Frontal cortex (tissue), 4 donors: ENCODE data around the gene PRKAB1. TPM values are rescaled to one million over a fixed set of nuclear protein-coding genes. Genes with fewer than 3 reads are reported as not detected.
"Not testable (repeated sequence)": the region's sequence is repeated elsewhere in the genome, so short reads cannot be mapped to it uniquely, and the experiment has no call there.

Experiments used
- DNase-seq, 2 donors: peaks; one replicate each; pipeline ENCODE4 v3.0.0; 2012; ENCODE audit warnings: low spot score in 2 of 2
- FAIRE-seq: peaks from 2 replicates; lab custom pipeline; 2012; peaks lifted over from hg19 to GRCh38; lab: Jason Lieb, UNC
- total RNA-seq: library from RNA; depleted of rRNA; stranded (reverse); fragments of >200 nt; gene quantifications from one replicate; pipeline ENCODE4 v1.2.3, GENCODE V29; 2014
- donor health status: control.
- donor health status: control.
- donor health status: control.

The PRKAB1 gene
- total RNA-seq, result 15.9 TPM

DNA sequence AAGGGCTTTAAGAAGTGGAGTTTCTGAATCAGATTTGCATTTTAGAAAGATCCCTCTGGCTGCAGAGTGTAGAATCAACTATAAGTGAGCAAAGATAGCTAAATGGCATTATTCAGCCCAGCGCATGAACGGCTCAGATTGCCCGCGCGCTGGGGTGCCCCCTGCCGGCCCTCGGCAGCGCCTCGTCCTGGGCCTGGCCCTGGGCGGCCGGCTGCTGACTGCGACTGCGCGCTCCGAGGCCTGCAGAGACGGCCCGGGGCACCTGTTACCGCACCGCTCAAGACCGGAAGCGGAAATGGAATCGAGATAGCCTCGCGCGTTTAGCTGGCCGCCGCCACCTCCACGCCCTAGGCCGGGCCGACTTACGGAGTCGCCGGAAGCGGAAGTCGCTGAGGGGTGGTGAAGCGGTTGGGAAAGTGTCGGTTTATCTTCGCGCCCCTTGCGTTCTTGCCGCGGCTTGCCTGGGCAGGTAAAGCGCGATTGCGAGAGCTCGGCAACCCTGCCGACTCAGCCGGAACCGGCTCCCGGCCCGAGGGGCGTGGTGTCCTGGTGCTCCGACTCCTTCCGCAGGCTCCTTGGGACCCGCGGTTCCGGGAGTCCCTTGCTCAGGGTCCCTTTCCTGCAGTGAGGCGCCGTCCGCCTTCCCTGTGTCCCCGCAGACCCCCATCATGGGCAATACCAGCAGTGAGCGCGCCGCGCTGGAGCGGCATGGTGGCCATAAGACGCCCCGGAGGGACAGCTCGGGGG, at the start of gene PRKAB1:
Gene PRKAB1 (plus strand): TSS at position 557 of the 747 bp plus-strand sequence. CDS start 112 bp downstream, at position 669.
- DNase-seq, result peak; percentile 85 to 94
- FAIRE-seq, result no peak

GRCh38 chr12:119618328-119618896, 49.5 kb upstream of the PRKAB1 start:
- not testable (repeated sequence) for DNase-seq, FAIRE-seq

GRCh38 chr12:119620490-119620889, 47.4 kb upstream of the PRKAB1 start:
- no peak for DNase-seq

DNA sequence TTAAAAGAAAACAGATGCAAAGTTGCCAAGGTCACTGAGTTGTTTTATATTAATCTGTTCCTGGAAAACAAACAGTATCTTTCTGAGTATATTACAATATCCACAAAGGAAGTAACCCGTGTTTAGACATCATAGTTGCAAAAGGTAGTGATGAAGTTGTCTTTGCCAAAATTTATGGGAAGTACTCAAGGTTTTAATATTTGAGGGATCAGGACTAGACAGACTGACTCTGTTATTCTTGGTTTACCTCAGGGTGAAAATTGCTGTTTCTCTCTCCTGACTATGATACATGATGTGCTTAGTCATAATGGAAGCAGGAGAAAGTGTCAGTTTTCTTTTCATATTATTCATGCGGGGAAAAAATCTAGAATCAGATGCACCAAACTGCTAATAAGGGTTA, 46.1 kb upstream of the PRKAB1 start:
- DNase-seq (no peak), FAIRE-seq (no peak)

More at GRCh38 chr12:119620490-119620889, 47.4 kb upstream of the PRKAB1 start:
- no peak for FAIRE-seq

DNA sequence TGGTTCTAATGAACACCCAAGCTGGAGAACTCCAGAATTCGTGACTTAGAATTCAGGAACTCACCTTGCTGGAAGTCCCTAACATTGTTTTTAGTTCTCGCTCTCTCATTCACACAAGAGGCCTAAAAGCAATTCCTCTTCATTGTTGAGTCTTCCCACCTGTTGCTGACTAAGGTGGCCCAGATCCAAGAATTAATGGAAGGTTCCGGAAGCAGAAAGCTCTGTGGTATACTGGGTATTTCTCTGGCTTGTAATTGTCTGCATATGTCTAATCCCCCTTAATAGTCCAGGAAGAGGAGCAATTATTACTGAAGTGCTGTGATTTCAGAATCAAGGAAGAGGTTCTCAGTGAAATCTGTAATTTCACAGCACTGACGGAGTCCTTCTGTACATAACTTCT, 43.0 kb upstream of the PRKAB1 start:
- no peak for DNase-seq
- FAIRE-seq, result no peak

GRCh38 chr12:119627019-119627643, 40.8 kb upstream of the PRKAB1 start:
- FAIRE-seq (no peak), DNase-seq (no peak)

GRCh38 chr12:119627686-119628085, 40.2 kb upstream of the PRKAB1 start:
- FAIRE-seq (no peak), DNase-seq (no peak)

DNA sequence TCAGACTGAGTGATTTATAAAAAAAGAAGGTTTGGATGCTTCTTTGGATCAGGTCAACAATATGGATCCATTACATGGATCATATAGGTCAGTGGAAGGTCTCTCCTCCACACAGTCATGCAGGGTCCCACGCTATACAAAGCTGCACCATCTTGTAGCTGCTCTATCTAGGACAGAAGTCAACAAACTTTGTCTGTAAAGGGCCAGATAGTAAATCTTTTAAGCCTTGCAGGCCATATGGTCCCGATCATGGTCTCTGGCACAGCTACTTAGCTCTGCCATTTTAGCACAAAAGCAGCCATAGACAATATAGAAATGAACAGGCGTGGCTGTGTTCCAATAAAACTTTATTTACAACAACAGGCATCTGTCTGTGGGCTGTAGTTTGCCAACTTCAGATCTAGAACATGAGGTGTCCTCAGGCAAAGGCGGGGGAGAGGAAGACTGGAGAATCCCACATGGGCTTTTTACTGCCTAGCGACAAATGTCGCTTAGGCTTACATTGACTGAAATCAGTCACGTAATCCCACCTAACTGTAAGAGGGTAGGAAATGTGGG, 37.6 kb upstream of the PRKAB1 start:
- no peak for DNase-seq
- FAIRE-seq, result no peak

DNA sequence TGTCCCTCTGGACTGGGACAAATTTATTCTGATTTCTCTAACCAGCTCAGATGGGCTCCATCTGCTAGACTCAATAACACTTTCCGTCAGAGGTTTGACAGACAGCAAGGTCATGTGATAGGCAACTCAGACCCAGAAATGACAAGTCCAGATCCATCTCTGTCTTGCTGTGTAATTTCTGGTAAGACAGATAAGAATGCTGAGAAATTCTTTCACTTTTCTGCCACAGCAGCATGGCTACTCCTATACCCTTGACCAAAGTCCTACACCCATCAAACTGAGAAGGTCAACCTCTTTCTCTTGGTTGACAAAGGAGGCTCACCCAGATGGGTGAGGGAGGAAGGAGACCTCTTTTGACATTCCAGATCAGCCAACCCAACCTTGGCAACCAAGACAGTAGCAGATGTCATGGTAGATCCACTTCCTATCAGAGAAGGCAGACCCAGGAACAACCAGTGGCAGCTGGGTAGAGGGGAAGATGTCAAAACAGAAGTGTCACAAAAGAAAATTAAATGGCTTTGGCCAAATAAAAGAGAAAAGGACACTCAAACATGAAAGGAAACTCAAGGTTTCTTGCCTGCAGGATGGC, 36.9 kb upstream of the PRKAB1 start:
- DNase-seq (no peak), FAIRE-seq (no peak)

DNA sequence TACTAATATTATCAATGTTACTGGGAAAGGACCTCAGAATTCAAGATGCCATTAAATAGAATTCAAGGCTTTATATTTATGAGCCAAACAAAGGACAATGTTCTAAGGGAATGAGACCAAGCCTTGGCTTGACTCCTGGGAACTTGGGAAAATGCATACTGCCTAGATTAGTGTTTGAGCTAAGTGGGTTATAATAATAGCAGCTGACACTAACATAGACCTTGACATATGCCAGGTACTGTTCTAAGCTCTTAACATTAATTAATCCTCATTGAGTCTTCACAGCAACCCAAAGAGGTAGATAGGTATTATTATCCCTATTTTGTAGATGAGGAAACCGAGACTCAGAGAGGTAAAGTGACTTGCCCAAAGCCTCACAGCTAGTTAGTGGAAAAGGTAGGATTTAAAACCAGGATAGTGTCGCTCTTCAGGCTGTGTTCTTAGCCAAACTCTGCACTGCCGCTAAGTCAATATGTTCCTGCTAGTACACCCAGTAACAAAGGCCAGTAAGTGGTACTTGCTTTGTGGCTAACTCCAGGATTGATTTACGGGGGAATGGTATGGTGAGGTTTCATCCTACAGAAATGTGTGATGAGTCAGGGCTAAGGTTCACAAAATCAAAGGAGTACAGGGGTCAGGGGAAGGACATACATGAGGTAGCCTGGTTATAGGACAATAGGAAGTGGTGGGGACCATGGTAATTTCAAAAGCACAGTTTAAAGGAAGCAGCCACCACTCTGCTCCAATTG, 35.8 kb upstream of the PRKAB1 start:
- DNase-seq (no peak), FAIRE-seq (no peak)

GRCh38 chr12:119634743-119635142, 33.2 kb upstream of the PRKAB1 start:
- FAIRE-seq, result no peak
- no peak for DNase-seq

- FAIRE-seq (no peak), DNase-seq (no peak)
Measured at GRCh38 chr12:119642986-119643385, 24.9 kb upstream of the PRKAB1 start.

GRCh38 chr12:119644930-119645329, 23.0 kb upstream of the PRKAB1 start:
- no peak for DNase-seq
- no peak for FAIRE-seq

GRCh38 chr12:119645535-119646059, 22.3 kb upstream of the PRKAB1 start:
- FAIRE-seq (no peak), DNase-seq (no peak)

DNA sequence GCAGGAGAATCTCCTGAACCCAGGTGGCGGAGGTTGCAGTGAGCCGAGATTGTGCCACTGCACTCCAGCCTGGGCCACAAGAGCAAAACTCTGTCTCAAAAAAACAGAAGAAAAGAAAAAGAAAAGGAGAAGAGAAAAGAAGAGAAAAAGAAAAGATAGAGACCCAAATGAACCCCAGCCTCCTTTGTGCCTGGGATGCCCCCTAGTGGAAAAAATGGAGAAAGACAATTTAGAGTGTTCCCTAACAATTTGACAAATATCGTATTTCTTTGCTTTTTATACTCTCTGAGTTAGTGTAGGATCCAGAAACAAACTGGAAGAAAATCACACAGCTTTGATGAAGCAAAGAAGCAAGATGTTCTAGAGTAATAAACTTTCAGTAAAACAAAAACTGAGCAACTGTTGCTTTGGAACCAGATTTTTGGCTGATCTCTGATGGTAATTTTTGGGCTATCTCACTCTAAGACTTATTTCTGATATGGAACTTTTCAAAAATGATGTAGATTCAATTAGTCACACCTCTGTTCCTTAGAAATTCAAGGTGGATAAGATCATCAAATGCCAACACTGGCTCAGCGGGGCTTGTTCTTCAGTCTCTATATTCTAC, 18.6 kb upstream of the PRKAB1 start:
- DNase-seq (peak in 1 of 2 donors; percentile 41), FAIRE-seq (no peak)

- FAIRE-seq, result no peak
- no peak for DNase-seq
Measured at GRCh38 chr12:119652665-119653064, 15.3 kb upstream of the PRKAB1 start.

GRCh38 chr12:119657001-119657400, 10.9 kb upstream of the PRKAB1 start:
- not testable (repeated sequence) for DNase-seq, FAIRE-seq

DNA sequence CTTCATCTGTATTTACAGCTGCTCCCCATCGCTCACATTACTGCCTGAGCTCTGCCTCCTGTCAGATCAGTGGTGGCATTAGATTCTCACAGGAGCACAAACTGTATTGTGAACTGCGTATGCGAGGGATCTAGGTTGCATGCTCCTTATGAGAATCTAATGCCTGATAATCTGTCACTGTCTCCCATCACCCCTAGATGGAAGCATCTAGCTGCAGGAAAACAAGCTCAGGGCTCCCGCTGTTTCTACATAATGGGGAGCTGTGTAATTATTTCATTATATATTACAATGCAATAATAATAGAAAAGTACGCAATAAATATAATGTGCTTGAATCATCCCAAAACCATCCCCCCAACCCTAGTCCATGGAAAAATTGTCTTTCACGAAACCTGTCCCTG, 9.8 kb upstream of the PRKAB1 start:
- DNase-seq, FAIRE-seq: not testable (repeated sequence)

DNA sequence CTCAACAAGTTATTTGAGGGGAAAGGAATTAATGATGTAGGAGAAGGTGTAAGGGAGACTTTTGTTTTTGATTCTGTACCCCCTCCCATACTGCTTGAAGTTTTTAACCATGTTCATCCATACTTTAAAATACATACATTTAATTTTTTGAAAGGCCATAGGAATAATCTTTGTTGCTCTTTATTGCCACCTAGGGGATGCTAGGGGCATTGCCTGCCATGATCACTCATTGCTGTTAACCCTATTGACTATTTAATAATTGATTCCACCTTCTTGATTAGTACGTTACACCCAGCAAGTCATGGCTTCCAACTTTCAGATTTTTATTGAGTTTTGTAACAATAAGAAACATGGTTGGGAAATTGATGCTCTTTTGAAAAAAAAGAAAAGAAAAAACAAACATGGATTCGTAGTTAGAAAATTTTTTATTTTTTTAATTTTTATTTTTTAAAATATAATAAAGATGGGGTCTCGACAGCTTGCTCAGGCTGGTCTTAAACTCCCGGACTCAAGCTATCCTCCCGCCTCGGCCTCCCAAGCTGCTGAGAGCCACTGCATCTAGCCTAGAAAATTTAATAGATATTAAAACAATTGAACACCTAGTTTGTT, 8.5 kb upstream of the PRKAB1 start:
- DNase-seq (peak in 1 of 2 donors; percentile 40), FAIRE-seq (no peak)
